SK-N-SH treated with all-trans-retinoic acid at 6 μM for 48 hours (cell line): Measurements from ENCODE around the gene CD163L1.
A peak's percentile ranks its signal among the peaks of the same experiment; 100 is the strongest.

Source experiments
- ATAC-seq: fragments of 200-7000 bp; cut with Tn5 transposase; 3 replicates; pipeline ENCODE4 v1.9.1; 2020; ENCODE audit warnings: mild to moderate bottlenecking, moderate library complexity
- ARNTL ChIP-seq: fragments of 450-650 bp; formaldehyde crosslinking; IDR thresholded peaks from 2 replicates; pipeline ENCODE4 v1.5.0; 2020; ENCODE audit warnings: low read depth, mild to moderate bottlenecking, moderate library complexity, borderline replicate concordance
- BACH2 ChIP-seq: fragments of 250-450 bp; sonication (Bioruptor Pico); IDR thresholded peaks from 2 replicates; pipeline ENCODE4 v1.9.0; 2021; ENCODE audit warnings: mild to moderate bottlenecking, borderline replicate concordance
- CSDC2 ChIP-seq: fragments of 250-450 bp; sonication (Bioruptor Pico); IDR thresholded peaks from 2 replicates; pipeline ENCODE4 v1.5.0; 2020; ENCODE audit warnings: mild to moderate bottlenecking, moderate library complexity
- ESRRG ChIP-seq: fragments of 250-450 bp; sonication (Bioruptor Pico); IDR thresholded peaks from 2 replicates; pipeline ENCODE4 v1.6.1; 2021; ENCODE audit warnings: mild to moderate bottlenecking
- GLIS3 ChIP-seq: fragments of 250-450 bp; sonication (Bioruptor Pico); IDR thresholded peaks from 2 replicates; pipeline ENCODE4 v1.5.0; 2020; ENCODE audit warnings: mild to moderate bottlenecking, moderate library complexity
- ISL1 ChIP-seq: fragments of 250-450 bp; sonication (Bioruptor Pico); IDR thresholded peaks from 2 replicates; pipeline ENCODE4 v2.1.2; 2022; ENCODE audit warnings: mild to moderate bottlenecking, moderate library complexity
- OSR1 ChIP-seq: fragments of 250-450 bp; sonication (Bioruptor Pico); IDR thresholded peaks from 2 replicates; pipeline ENCODE4 v1.8.0; 2022; ENCODE audit warnings: moderate library complexity, mild to moderate bottlenecking, inconsistent platforms
- PPARA ChIP-seq: fragments of 250-450 bp; sonication (Bioruptor Pico); IDR thresholded peaks from 2 replicates; pipeline ENCODE4 v1.5.0; 2020; ENCODE audit warnings: mild to moderate bottlenecking, borderline replicate concordance
- SNAI2 ChIP-seq: fragments of 250-450 bp; sonication (Bioruptor Pico); IDR thresholded peaks from 2 replicates; pipeline ENCODE4 v1.5.0; 2020; ENCODE audit warnings: mild to moderate bottlenecking, moderate library complexity
- TOX ChIP-seq: fragments of 250-450 bp; sonication (Bioruptor Pico); IDR thresholded peaks from 2 replicates; pipeline ENCODE4 v1.8.0; 2021; ENCODE audit warnings: mild to moderate bottlenecking, moderate library complexity, borderline replicate concordance
- ZC3H10 ChIP-seq: fragments of 250-450 bp; sonication (Bioruptor Pico); IDR thresholded peaks from 2 replicates; pipeline ENCODE4 v1.5.1; 2021; ENCODE audit warnings: mild to moderate bottlenecking, moderate library complexity
- ZFP3 ChIP-seq: fragments of 250-450 bp; sonication (Bioruptor Pico); IDR thresholded peaks from 2 replicates; pipeline ENCODE4 v1.5.0; 2020; ENCODE audit warnings: mild to moderate bottlenecking, moderate library complexity
- ZFP30 ChIP-seq: fragments of 450-650 bp; formaldehyde crosslinking; IDR thresholded peaks from 2 replicates; pipeline ENCODE4 v1.5.0; 2022; ENCODE audit warnings: mild to moderate bottlenecking, moderate library complexity
- ZNF565 ChIP-seq: fragments of 450-650 bp; formaldehyde crosslinking; conservative IDR thresholded peaks from 2 replicates; pipeline ENCODE4 v1.5.0; 2020; ENCODE audit warnings: low read depth, mild to moderate bottlenecking, moderate library complexity
- ZNF70 ChIP-seq: fragments of 450-650 bp; formaldehyde crosslinking; IDR thresholded peaks from 2 replicates; pipeline ENCODE4 v1.5.0; 2020; ENCODE audit warnings: mild to moderate bottlenecking, moderate library complexity
- ZNF8 ChIP-seq: fragments of 450-650 bp; formaldehyde crosslinking; IDR thresholded peaks from 2 replicates; pipeline ENCODE4 v1.5.0; 2020; ENCODE audit warnings: mild to moderate bottlenecking, moderate library complexity
- TF ChIP-seq, protein P1 (sequence below): fragments of 250-450 bp; sonication (Bioruptor Pico); IDR thresholded peaks from 2 replicates; pipeline ENCODE4 v1.8.0; 2021; ENCODE audit warnings: low read depth, mild to moderate bottlenecking, moderate library complexity, borderline replicate concordance
- TF ChIP-seq, protein P2 (sequence below): fragments of 250-450 bp; sonication (Bioruptor Pico); IDR thresholded peaks from 2 replicates; pipeline ENCODE4 v1.5.0; 2020; ENCODE audit warnings: mild to moderate bottlenecking, moderate library complexity
- TF ChIP-seq, protein P3 (sequence below): fragments of 250-450 bp; sonication (Bioruptor Pico); IDR thresholded peaks from 2 replicates; pipeline ENCODE4 v1.5.1; 2020; ENCODE audit warnings: low read depth, mild to moderate bottlenecking, moderate library complexity
- TF ChIP-seq, protein P4 (sequence below): fragments of 250-450 bp; sonication (Bioruptor Pico); IDR thresholded peaks from 2 replicates; pipeline ENCODE4 v1.5.1; 2021; ENCODE audit warnings: mild to moderate bottlenecking, moderate library complexity

The CD163L1 gene

DNA sequence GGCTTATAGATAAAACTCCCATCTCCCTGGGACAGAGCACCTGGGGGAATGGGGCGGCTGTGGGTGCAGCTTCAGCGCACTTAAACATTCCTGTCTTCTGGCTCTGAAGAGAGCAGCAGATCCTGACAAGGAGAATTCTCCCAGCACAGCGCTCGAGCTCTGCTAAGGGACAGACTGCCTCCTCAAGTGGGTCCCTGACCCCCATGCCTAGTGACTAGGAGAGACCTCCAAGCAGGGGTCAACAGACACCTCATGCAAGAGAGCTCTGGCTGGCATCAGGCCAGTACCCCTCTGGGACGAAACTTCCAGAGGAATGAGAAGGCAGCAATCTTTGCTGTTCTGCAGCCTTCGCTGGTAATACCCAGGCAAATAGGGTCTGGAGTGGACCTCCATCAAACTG, 28.1 kb upstream of the CD163L1 start:
- TF ChIP-seq PPARA (CRISPR knock-in tag), result no peak
- TF ChIP-seq BACH2, result no peak
- no peak for TF ChIP-seq OSR1 (CRISPR knock-in tag)
- TF ChIP-seq, protein P1, sequence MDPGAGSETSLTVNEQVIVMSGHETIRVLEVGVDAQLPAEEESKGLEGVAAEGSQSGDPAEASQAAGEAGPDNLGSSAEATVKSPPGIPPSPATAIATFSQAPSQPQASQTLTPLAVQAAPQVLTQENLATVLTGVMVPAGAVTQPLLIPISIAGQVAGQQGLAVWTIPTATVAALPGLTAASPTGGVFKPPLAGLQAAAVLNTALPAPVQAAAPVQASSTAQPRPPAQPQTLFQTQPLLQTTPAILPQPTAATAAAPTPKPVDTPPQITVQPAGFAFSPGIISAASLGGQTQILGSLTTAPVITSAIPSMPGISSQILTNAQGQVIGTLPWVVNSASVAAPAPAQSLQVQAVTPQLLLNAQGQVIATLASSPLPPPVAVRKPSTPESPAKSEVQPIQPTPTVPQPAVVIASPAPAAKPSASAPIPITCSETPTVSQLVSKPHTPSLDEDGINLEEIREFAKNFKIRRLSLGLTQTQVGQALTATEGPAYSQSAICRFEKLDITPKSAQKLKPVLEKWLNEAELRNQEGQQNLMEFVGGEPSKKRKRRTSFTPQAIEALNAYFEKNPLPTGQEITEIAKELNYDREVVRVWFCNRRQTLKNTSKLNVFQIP (CRISPR knock-in tag), result no peak
- TF ChIP-seq, protein P2, sequence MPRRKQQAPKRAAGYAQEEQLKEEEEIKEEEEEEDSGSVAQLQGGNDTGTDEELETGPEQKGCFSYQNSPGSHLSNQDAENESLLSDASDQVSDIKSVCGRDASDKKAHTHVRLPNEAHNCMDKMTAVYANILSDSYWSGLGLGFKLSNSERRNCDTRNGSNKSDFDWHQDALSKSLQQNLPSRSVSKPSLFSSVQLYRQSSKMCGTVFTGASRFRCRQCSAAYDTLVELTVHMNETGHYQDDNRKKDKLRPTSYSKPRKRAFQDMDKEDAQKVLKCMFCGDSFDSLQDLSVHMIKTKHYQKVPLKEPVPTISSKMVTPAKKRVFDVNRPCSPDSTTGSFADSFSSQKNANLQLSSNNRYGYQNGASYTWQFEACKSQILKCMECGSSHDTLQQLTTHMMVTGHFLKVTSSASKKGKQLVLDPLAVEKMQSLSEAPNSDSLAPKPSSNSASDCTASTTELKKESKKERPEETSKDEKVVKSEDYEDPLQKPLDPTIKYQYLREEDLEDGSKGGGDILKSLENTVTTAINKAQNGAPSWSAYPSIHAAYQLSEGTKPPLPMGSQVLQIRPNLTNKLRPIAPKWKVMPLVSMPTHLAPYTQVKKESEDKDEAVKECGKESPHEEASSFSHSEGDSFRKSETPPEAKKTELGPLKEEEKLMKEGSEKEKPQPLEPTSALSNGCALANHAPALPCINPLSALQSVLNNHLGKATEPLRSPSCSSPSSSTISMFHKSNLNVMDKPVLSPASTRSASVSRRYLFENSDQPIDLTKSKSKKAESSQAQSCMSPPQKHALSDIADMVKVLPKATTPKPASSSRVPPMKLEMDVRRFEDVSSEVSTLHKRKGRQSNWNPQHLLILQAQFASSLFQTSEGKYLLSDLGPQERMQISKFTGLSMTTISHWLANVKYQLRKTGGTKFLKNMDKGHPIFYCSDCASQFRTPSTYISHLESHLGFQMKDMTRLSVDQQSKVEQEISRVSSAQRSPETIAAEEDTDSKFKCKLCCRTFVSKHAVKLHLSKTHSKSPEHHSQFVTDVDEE (CRISPR knock-in tag), result no peak
- TF ChIP-seq ESRRG (CRISPR knock-in tag), result no peak
- no peak for TF ChIP-seq ZFP30 (CRISPR knock-in tag)
- no peak for TF ChIP-seq CSDC2
- TF ChIP-seq SNAI2 (CRISPR knock-in tag), result no peak
- TF ChIP-seq ZNF565, result no peak
- TF ChIP-seq ISL1 (CRISPR knock-in tag), result no peak
- ATAC-seq, result no peak

DNA sequence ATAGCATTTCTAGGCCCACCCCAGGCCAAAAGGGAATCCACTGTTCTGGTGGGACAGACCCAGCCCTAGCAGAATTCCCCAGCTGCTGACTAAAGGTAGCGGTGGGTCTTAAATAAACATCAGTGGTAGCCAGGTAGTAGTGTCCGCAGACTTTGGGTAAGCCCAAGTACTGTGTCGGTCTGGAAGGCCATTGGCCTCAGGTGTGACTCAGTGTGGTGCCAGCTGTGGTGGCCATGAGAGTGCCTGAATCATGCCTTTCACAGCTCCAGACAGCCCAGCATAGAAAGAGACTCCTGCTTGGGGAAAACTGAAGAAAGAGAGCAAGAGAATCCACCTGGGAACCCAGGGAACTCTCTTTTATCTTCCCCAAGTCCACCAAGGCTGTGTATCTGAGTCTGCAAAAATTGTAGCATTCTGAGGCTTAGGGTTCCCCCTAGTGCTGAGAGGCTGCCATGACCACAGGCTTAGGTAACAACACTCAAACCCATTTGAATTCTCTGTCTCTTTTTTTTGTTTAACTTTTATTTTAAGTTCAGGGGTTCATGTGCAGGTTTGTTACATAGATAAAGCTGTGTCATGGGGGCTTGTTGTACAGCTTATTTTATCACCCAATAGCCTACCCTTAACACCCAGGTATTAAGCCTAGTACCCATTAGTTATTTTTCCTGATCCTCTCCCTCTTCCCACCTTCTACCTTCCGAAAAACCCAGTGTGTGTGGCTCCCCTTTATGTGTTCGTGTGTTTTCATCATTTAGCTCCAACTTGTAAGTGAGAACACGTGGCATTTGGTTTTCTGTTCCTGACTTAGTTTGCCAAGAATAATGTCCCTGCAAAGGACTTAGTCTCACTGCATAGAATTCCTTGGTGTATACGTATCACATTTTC, 16.7 kb upstream of the CD163L1 start:
- TF ChIP-seq ZFP30 (CRISPR knock-in tag), result no peak
- no peak for TF ChIP-seq ZNF70
- TF ChIP-seq GLIS3, result no peak
- TF ChIP-seq, protein P2 (CRISPR knock-in tag), result no peak
- TF ChIP-seq SNAI2 (CRISPR knock-in tag), result no peak
- TF ChIP-seq ZFP3, result no peak
- TF ChIP-seq ISL1 (CRISPR knock-in tag), result no peak
- no peak for TF ChIP-seq BACH2
- TF ChIP-seq, protein P3, sequence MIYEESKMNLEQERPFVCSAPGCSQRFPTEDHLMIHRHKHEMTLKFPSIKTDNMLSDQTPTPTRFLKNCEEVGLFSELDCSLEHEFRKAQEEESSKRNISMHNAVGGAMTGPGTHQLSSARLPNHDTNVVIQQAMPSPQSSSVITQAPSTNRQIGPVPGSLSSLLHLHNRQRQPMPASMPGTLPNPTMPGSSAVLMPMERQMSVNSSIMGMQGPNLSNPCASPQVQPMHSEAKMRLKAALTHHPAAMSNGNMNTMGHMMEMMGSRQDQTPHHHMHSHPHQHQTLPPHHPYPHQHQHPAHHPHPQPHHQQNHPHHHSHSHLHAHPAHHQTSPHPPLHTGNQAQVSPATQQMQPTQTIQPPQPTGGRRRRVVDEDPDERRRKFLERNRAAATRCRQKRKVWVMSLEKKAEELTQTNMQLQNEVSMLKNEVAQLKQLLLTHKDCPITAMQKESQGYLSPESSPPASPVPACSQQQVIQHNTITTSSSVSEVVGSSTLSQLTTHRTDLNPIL (CRISPR knock-in tag), result no peak
- TF ChIP-seq, protein P4, sequence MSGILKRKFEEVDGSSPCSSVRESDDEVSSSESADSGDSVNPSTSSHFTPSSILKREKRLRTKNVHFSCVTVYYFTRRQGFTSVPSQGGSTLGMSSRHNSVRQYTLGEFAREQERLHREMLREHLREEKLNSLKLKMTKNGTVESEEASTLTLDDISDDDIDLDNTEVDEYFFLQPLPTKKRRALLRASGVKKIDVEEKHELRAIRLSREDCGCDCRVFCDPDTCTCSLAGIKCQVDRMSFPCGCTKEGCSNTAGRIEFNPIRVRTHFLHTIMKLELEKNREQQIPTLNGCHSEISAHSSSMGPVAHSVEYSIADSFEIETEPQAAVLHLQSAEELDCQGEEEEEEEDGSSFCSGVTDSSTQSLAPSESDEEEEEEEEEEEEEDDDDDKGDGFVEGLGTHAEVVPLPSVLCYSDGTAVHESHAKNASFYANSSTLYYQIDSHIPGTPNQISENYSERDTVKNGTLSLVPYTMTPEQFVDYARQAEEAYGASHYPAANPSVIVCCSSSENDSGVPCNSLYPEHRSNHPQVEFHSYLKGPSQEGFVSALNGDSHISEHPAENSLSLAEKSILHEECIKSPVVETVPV (CRISPR knock-in tag), result no peak
- no peak for TF ChIP-seq ZNF565
- TF ChIP-seq, protein P1 (CRISPR knock-in tag), result no peak
- no peak for TF ChIP-seq CSDC2
- no peak for TF ChIP-seq OSR1 (CRISPR knock-in tag)
- no peak for TF ChIP-seq PPARA (CRISPR knock-in tag)
- no peak for TF ChIP-seq ARNTL
- TF ChIP-seq ZC3H10 (CRISPR knock-in tag), result no peak
- TF ChIP-seq TOX (CRISPR knock-in tag), result no peak
- no peak for TF ChIP-seq ZNF8 (CRISPR knock-in tag)

More for the DNA sequence above, 16.7 kb upstream of the CD163L1 start:
- peak; percentile 96 for ATAC-seq
